Measurements from ENCODE around the gene GARIN5B. TPM values are rescaled to one million over a fixed set of nuclear protein-coding genes. Genes with fewer than 3 reads are reported as not detected.

Gene GARIN5B
- total and polyA plus RNA-seq, 4 donors: 0.09 TPM; not detected in 3

- Histone ChIP-seq H3K4me1 (ENCODE audit: control insufficient read depth in 5 of 5, insufficient read depth in 5 of 5, low read length in 5 of 5) (no peaks in the 10 kb centered on the region), H3K27me3 (ENCODE audit: control insufficient read depth in 3 of 3, insufficient read depth in 3 of 3, low read length in 2 of 3) (no peaks in the 10 kb centered on the region), H3K9ac (ENCODE audit: insufficient read depth in 1 of 2, low read length in 2 of 2) (no peak overlapping the region), H3K4me3 (no peak overlapping the region), H3K36me3 (ENCODE audit: control insufficient read depth in 4 of 4, insufficient read depth in 4 of 4, low read length in 4 of 4) (peaks cover 0 to 6% (median 0%) of the 10 kb centered on the region in 4 donors), H3K9me3 (ENCODE audit: control insufficient read depth in 4 of 4, insufficient read depth in 3 of 4, low read length in 3 of 4) (peaks cover 0 to 2% (median 0%) of the 10 kb centered on the region in 4 donors), H3K27ac (ENCODE audit: low read depth in 1 of 2, low read length in 1 of 2) (no peak overlapping the region)
- DNase-seq: no peak
- no peak for TF ChIP-seq CTCF (IDR thresholded peaks at IDR 0.05; ENCODE audit: control extremely low read depth, extremely low read depth)
- ATAC-seq (ENCODE audit: insufficient read depth, low FRiP score): no peak
- WGBS, 2 donors: 85% methylated on average over 8 of the region's 8 CpGs
Observed at GRCh38 chr19:55316646-55317045, 46.4 kb downstream of the GARIN5B start.

- Histone ChIP-seq H3K27me3 (ENCODE audit: control insufficient read depth in 3 of 3, insufficient read depth in 3 of 3, low read length in 2 of 3) (no peaks in the 10 kb centered on the region), H3K9ac (ENCODE audit: insufficient read depth in 1 of 2, low read length in 2 of 2) (no peak overlapping the region), H3K4me3 (no peak overlapping the region), H3K36me3 (ENCODE audit: control insufficient read depth in 4 of 4, insufficient read depth in 4 of 4, low read length in 4 of 4) (peaks cover 0 to 6% (median 0%) of the 10 kb centered on the region in 4 donors), H3K27ac (ENCODE audit: low read depth in 1 of 2, low read length in 1 of 2) (no peak overlapping the region), H3K4me1 (ENCODE audit: control insufficient read depth in 5 of 5, insufficient read depth in 5 of 5, low read length in 5 of 5) (no peaks in the 10 kb centered on the region), H3K9me3 (ENCODE audit: control insufficient read depth in 4 of 4, insufficient read depth in 3 of 4, low read length in 3 of 4) (peaks cover 0 to 2% (median 0%) of the 10 kb centered on the region in 4 donors)
- no peak for TF ChIP-seq CTCF (IDR thresholded peaks at IDR 0.05; ENCODE audit: control extremely low read depth, extremely low read depth)
- no peak for ATAC-seq (ENCODE audit: insufficient read depth, low FRiP score)
- no peak for DNase-seq
- WGBS, 2 donors: 76 to 87% methylated on average over 13 of the region's 13 CpGs
Observed at GRCh38 chr19:55315956-55316525, 47.0 kb downstream of the GARIN5B start.

- no peak for TF ChIP-seq CTCF (IDR thresholded peaks at IDR 0.05; ENCODE audit: control extremely low read depth, extremely low read depth)
- H3K9ac ChIP-seq (ENCODE audit: insufficient read depth in 1 of 2, low read length in 2 of 2): no peak overlapping the region
- H3K9me3 ChIP-seq (ENCODE audit: control insufficient read depth in 4 of 4, insufficient read depth in 3 of 4, low read length in 3 of 4): peaks cover 0 to 2% (median 0%) of the 10 kb centered on the region in 4 donors
- DNase-seq (no peak), ATAC-seq (ENCODE audit: insufficient read depth, low FRiP score) (no peak)
- 87 to 90% methylated on average over 8 of the region's 8 CpGs for WGBS, 2 donors
- peaks cover 0 to 6% (median 2%) of the 10 kb centered on the region in 4 donors for H3K36me3 ChIP-seq (ENCODE audit: control insufficient read depth in 4 of 4, insufficient read depth in 4 of 4, low read length in 4 of 4)
- no peaks in the 10 kb centered on the region for H3K4me1 ChIP-seq (ENCODE audit: control insufficient read depth in 5 of 5, insufficient read depth in 5 of 5, low read length in 5 of 5)
- H3K27ac ChIP-seq (ENCODE audit: low read depth in 1 of 2, low read length in 1 of 2): no peak overlapping the region
- H3K27me3 ChIP-seq (ENCODE audit: control insufficient read depth in 3 of 3, insufficient read depth in 3 of 3, low read length in 2 of 3): no peaks in the 10 kb centered on the region
- no peak overlapping the region for H3K4me3 ChIP-seq
Observed at GRCh38 chr19:55314396-55314795, 48.7 kb downstream of the GARIN5B start.

Data from lung (tissue), 12 donors.